ENCODE measurements around the gene PSMD13. TPM values are rescaled to one million over a fixed set of nuclear protein-coding genes. Genes with fewer than 3 reads are reported as not detected.

Gene PSMD13
- polyA plus RNA-seq, 1 donor (not counting 4 experiments of a cell fraction or from before 2014, with no cell fraction given): 184 TPM

DNA sequence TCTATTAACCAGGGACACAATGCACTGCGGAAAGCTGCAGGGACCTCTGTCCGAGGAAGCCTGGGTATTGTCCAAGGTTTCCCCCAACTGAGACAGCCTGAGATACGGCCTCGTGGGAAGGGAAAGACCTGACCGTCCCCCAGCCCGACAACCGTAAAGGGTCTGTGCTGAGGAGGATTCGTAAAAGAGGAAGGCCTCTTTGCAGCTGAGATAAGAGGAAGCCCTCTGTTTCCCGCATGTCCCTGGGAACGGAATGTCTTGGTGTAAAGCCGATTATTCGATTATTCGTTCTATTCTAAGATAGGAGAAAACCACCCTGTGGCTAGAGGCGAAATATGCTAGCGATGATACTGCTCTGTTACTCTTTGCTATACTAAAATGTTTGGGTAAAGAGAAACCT lies 34.8 kb upstream of the PSMD13 start:
- TF ChIP-seq CTCF (optimal IDR thresholded peaks at IDR 0.05 in 1 of 3, IDR thresholded peaks at IDR 0.05 in 1 of 3, conservative IDR thresholded peaks at IDR 0.05 in 1 of 3; ENCODE audit: extremely low read depth in 1 of 3, insufficient read depth in 2 of 3, low read length in 3 of 3): no peak
- no peak for TF ChIP-seq EZH2 (IDR thresholded peaks at IDR 0.05; ENCODE audit: low read length)
- Histone ChIP-seq H3K36me3 (ENCODE audit: control insufficient read depth in 2 of 2, extremely low read depth in 1 of 2, insufficient read depth in 2 of 2, low read length in 2 of 2) (peaks cover 27% of the 10 kb centered on the region in 2 experiments), H3K9ac (ENCODE audit: control insufficient read depth, extremely low read depth, insufficient read depth, low read length) (no peak overlapping the region), H3K27me3 (ENCODE audit: control insufficient read depth, extremely low read depth, insufficient read depth, low read length) (no peaks in the 10 kb centered on the region), H3K4me3 (ENCODE audit: control insufficient read depth in 2 of 3, extremely low read depth in 1 of 3, insufficient read depth in 2 of 3, low read depth in 1 of 3, low read length in 3 of 3) (no peak overlapping the region), H3K27ac (ENCODE audit: control insufficient read depth, insufficient read depth, low read length) (no peak overlapping the region), H2AFZ (ENCODE audit: control insufficient read depth, low read length) (no peak overlapping the region), H3K79me2 (ENCODE audit: control insufficient read depth, insufficient read depth, low read length) (peaks cover 36% of the 10 kb centered on the region), H3K9me3 (ENCODE audit: control insufficient read depth, low read depth, low read length) (no peaks in the 10 kb centered on the region), H3K4me2 (ENCODE audit: control insufficient read depth, extremely low read depth, insufficient read depth, low read depth, low read length) (no peak overlapping the region), H3K9me1 (ENCODE audit: control insufficient read depth, extremely low read depth, insufficient read depth, low read length) (peaks cover 2% of the 10 kb centered on the region), H4K20me1 (ENCODE audit: control insufficient read depth, extremely low read depth, insufficient read depth, low read length) (peaks cover 8% of the 10 kb centered on the region), H3K4me1 (ENCODE audit: control insufficient read depth, extremely low read depth, insufficient read depth, low read length) (peaks cover 8% of the 10 kb centered on the region)
- FAIRE-seq (no peak), DNase-seq (ENCODE audit: low read depth, low spot score) (no peak)
- dilution Hi-C loops (cut with MboI; ENCODE audit: extremely low pct_ligation_motif_present, low sequenced_read_pairs): no loop called here

GRCh38 chr11:202490-202889 lies 34.3 kb upstream of the PSMD13 start:
- Histone ChIP-seq H3K27me3 (ENCODE audit: control insufficient read depth, extremely low read depth, insufficient read depth, low read length) (no peaks in the 10 kb centered on the region), H3K36me3 (ENCODE audit: control insufficient read depth in 2 of 2, extremely low read depth in 1 of 2, insufficient read depth in 2 of 2, low read length in 2 of 2) (peaks cover 27% of the 10 kb centered on the region in 2 experiments), H3K27ac (ENCODE audit: control insufficient read depth, insufficient read depth, low read length) (no peak overlapping the region), H3K4me2 (ENCODE audit: control insufficient read depth, extremely low read depth, insufficient read depth, low read depth, low read length) (no peak overlapping the region), H3K79me2 (ENCODE audit: control insufficient read depth, insufficient read depth, low read length) (peaks cover 37% of the 10 kb centered on the region), H3K9ac (ENCODE audit: control insufficient read depth, extremely low read depth, insufficient read depth, low read length) (no peak overlapping the region), H3K4me3 (ENCODE audit: control insufficient read depth in 2 of 3, extremely low read depth in 1 of 3, insufficient read depth in 2 of 3, low read depth in 1 of 3, low read length in 3 of 3) (no peak overlapping the region), H4K20me1 (ENCODE audit: control insufficient read depth, extremely low read depth, insufficient read depth, low read length) (peaks cover 8% of the 10 kb centered on the region), H3K4me1 (ENCODE audit: control insufficient read depth, extremely low read depth, insufficient read depth, low read length) (peaks cover 8% of the 10 kb centered on the region), H3K9me3 (ENCODE audit: control insufficient read depth, low read depth, low read length) (no peaks in the 10 kb centered on the region), H2AFZ (ENCODE audit: control insufficient read depth, low read length) (no peak overlapping the region), H3K9me1 (ENCODE audit: control insufficient read depth, extremely low read depth, insufficient read depth, low read length) (peaks cover 2% of the 10 kb centered on the region)
- no peak for DNase-seq (ENCODE audit: low read depth, low spot score)
- TF ChIP-seq CTCF (optimal IDR thresholded peaks at IDR 0.05 in 1 of 3, IDR thresholded peaks at IDR 0.05 in 1 of 3, conservative IDR thresholded peaks at IDR 0.05 in 1 of 3; ENCODE audit: extremely low read depth in 1 of 3, insufficient read depth in 2 of 3, low read length in 3 of 3) (no peak), EZH2 (IDR thresholded peaks at IDR 0.05; ENCODE audit: low read length) (no peak)
- FAIRE-seq: no peak
- dilution Hi-C loops (cut with MboI; ENCODE audit: extremely low pct_ligation_motif_present, low sequenced_read_pairs): no loop called here

All from keratinocyte (primary cell).